ENCODE measurements around the gene HOXA5. TPM values are rescaled to one million over a fixed set of nuclear protein-coding genes. Genes with fewer than 3 reads are reported as not detected.

HOXA5 gene
- total RNA-seq, 1 donor from 2014 or later, result 3.2 TPM

DNA sequence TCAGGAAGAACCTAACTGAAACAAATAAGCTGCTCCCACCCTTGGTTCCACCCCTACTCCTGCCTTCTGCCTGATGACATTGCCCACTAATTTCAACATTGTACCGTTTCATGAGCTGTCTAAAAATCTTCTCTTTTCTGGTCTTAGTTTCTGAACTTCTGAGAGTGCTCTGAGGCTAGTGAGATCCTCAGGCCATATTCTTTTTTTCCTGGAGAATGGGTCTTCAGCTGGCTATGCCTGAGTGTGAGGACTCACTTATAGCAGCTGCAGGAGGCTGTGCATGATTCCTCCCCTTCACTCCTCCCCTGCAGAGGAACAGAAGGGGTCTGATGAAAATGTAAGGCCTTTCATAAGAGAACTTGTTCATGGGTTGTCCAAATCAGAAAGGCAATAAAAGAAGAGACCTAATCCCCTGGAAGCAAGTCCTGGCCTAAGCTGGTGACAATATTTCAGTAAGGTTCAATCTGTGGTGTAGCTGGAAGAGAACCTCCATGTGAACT, 24.0 kb downstream of the HOXA5 start:
- TF ChIP-seq, protein P1, sequence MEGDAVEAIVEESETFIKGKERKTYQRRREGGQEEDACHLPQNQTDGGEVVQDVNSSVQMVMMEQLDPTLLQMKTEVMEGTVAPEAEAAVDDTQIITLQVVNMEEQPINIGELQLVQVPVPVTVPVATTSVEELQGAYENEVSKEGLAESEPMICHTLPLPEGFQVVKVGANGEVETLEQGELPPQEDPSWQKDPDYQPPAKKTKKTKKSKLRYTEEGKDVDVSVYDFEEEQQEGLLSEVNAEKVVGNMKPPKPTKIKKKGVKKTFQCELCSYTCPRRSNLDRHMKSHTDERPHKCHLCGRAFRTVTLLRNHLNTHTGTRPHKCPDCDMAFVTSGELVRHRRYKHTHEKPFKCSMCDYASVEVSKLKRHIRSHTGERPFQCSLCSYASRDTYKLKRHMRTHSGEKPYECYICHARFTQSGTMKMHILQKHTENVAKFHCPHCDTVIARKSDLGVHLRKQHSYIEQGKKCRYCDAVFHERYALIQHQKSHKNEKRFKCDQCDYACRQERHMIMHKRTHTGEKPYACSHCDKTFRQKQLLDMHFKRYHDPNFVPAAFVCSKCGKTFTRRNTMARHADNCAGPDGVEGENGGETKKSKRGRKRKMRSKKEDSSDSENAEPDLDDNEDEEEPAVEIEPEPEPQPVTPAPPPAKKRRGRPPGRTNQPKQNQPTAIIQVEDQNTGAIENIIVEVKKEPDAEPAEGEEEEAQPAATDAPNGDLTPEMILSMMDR (conservative IDR thresholded peaks at IDR 0.05), result no peak
- H3K4me1 Mint-ChIP-seq, result peaks cover 22% of the 10 kb centered on the region
- H3K36me3 Mint-ChIP-seq (ENCODE audit: low read depth), result no peaks in the 10 kb centered on the region
- no peak for DNase-seq (ENCODE audit: low read depth, low spot score)
- H3K9me3 Mint-ChIP-seq, result no peaks in the 10 kb centered on the region
- no peak overlapping the region for H3K27ac Mint-ChIP-seq (ENCODE audit: unreplicated experiment)
- peaks cover 100% of the 10 kb centered on the region for H3K27me3 Mint-ChIP-seq (ENCODE audit: low read depth)
- H3K4me3 Mint-ChIP-seq, result peak overlapping the region; percentile 82

DNA sequence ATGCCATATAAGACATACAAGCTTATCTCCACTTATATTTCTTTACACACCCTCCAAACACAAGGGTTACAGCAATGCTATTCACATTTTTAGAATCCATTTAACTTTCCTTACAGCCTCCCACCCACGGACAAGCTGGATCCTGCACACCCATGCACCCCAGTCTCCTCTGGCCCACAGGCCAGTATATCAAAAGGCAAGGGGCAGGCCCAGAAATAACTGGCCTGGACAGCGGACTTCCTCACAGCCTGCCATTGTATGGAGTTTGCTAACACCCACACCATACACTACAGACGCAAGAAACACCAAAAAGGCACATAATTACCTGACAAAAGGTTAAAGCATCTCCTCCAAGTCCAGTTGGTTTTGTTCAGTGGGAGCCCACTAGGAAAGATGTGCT, 24.9 kb downstream of the HOXA5 start:
- no peak for DNase-seq (ENCODE audit: low read depth, low spot score)
- H3K36me3 Mint-ChIP-seq (ENCODE audit: low read depth), result no peaks in the 10 kb centered on the region
- peaks cover 16% of the 10 kb centered on the region for H3K4me1 Mint-ChIP-seq
- no peaks in the 10 kb centered on the region for H3K9me3 Mint-ChIP-seq
- peaks cover 97% of the 10 kb centered on the region for H3K27me3 Mint-ChIP-seq (ENCODE audit: low read depth)
- TF ChIP-seq, protein P1 (conservative IDR thresholded peaks at IDR 0.05), result no peak
- peak overlapping the region; percentile 82 for H3K4me3 Mint-ChIP-seq
- no peak overlapping the region for H3K27ac Mint-ChIP-seq (ENCODE audit: unreplicated experiment)

DNA sequence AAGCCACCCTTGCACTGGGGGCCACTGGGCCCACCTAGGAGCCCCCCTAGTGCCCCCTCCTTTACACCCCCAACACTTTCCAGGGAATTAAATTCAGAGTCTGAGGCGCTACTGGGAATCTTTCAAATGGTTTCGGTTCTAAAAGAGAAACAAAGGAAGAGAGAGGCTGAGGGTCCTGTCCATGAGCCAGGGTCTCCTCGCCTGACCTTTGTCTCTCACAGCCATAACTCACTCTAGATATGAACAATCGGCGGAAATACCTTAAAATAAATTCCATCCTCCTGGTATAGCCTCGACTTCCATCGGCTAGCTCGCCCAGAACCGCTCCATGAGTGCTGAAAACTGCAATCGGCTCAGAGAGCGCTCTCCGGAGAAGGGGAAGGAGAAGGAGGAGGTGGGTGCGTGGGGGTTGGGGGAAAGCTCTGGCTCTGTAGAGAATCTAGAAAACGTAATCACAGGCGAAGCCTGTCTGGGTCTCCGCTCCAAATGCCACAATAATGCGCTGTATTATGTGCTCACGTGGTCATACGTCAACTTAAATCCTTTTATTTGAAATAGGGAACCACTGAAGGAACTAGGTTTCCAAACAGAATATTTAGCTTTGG, 25.5 kb downstream of the HOXA5 start:
- H3K4me3 Mint-ChIP-seq, result peak overlapping the region; percentile 82
- H3K9me3 Mint-ChIP-seq, result no peaks in the 10 kb centered on the region
- no peak overlapping the region for H3K27ac Mint-ChIP-seq (ENCODE audit: unreplicated experiment)
- H3K4me1 Mint-ChIP-seq, result peaks cover 16% of the 10 kb centered on the region
- DNase-seq (ENCODE audit: low read depth, low spot score), result no peak
- H3K36me3 Mint-ChIP-seq (ENCODE audit: low read depth), result no peaks in the 10 kb centered on the region
- TF ChIP-seq, protein P1 (conservative IDR thresholded peaks at IDR 0.05), result no peak
- H3K27me3 Mint-ChIP-seq (ENCODE audit: low read depth), result peaks cover 96% of the 10 kb centered on the region

DNA sequence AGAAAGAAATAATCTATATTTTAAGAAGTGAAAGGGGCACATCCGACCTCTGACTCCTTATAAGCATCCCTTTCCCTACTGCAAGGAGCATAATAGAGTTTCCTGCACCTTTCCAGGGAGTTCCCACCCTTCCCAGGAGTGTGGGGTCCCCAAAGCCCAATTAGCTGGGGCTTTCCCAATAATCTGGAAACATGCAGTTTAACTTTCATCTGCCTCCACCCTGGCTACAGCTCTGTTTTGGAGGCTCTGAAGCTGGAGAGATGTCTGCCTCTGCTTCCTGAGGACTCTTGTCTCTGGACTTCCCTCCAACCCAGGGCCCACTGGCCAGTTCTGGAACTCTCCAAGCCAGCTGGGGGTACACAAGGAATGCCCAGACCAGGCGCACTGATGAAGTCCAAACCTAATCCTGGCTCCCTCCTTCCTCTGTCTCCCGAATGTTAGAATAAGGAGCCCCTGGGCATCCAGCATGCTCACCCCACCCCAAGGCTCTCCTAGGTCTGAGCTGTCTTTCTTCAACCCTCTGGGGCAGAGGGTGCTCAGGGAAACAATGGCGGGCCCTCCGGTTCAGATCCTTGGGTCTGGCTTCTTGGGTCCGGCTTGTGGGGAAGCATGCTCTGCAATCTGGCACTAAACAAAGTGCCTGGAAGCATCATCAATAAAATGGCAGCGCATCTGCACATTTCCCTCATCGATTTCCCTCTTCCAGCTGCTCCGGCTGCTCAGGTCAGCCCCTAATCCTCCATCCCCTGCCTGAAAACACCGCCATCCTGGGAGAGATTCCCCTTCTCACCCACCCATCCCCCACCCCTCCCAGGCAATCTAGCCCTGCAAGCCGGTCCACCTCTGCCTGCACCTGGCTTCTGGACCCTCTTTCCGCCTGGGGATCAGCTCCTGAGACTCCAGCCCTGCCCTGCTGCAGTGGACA, 26.3 kb downstream of the HOXA5 start:
- peaks cover 12% of the 10 kb centered on the region for H3K4me1 Mint-ChIP-seq
- H3K27ac Mint-ChIP-seq (ENCODE audit: unreplicated experiment), result no peak overlapping the region
- peak overlapping the region; percentile 87 for H3K4me3 Mint-ChIP-seq
- H3K36me3 Mint-ChIP-seq (ENCODE audit: low read depth), result no peaks in the 10 kb centered on the region
- TF ChIP-seq, protein P1 (conservative IDR thresholded peaks at IDR 0.05), result no peak
- H3K9me3 Mint-ChIP-seq, result no peaks in the 10 kb centered on the region
- H3K27me3 Mint-ChIP-seq (ENCODE audit: low read depth), result peaks cover 96% of the 10 kb centered on the region
- no peak for DNase-seq (ENCODE audit: low read depth, low spot score)

GRCh38 chr7:27116031-27116961, 27.2 kb downstream of the HOXA5 start:
- H3K4me3 Mint-ChIP-seq, result peak overlapping the region; percentile 87
- peaks cover 96% of the 10 kb centered on the region for H3K27me3 Mint-ChIP-seq (ENCODE audit: low read depth)
- TF ChIP-seq, protein P1 (conservative IDR thresholded peaks at IDR 0.05), result no peak
- H3K4me1 Mint-ChIP-seq, result peaks cover 20% of the 10 kb centered on the region
- no peak overlapping the region for H3K27ac Mint-ChIP-seq (ENCODE audit: unreplicated experiment)
- H3K9me3 Mint-ChIP-seq, result no peaks in the 10 kb centered on the region
- no peak for DNase-seq (ENCODE audit: low read depth, low spot score)
- H3K36me3 Mint-ChIP-seq (ENCODE audit: low read depth), result no peaks in the 10 kb centered on the region
